Muscle of back (tissue), 11 donors: ENCODE results near the gene KRT17. TPM values are rescaled to one million over a fixed set of nuclear protein-coding genes. Genes with fewer than 3 reads are reported as not detected.
"Not testable (repeated sequence)": the region's sequence is repeated elsewhere in the genome, so short reads cannot be mapped to it uniquely, and the experiment has no call there.

Experiments
- DNase-seq, 3 donors: peaks; one replicate each; pipeline versions ENCODE4 v3.0.0 to v3.0.0-alpha.2; 2013
- polyA plus RNA-seq, 10 donors: library from polyadenylated mRNA; unstranded; fragments of 120-200 nt; gene quantifications; one replicate each; pipeline ENCODE4 v1.2.1, GENCODE V29; 2013; ENCODE audit not compliant: insufficient read length in 10 of 10

Gene KRT17
- polyA plus RNA-seq, 10 donors = 0.46 to 228 (median 1.6) TPM

GRCh38 chr17:41635121-41636097 lies 11.0 kb upstream of the KRT17 start:
- peak; percentile 33 to 81 (median 49) for DNase-seq

- DNase-seq = no peak
Measured at GRCh38 chr17:41634639-41635038, 10.3 kb upstream of the KRT17 start.

GRCh38 chr17:41633556-41634199 lies 9.3 kb upstream of the KRT17 start:
- DNase-seq = no peak

- no peak for DNase-seq
Measured at GRCh38 chr17:41632482-41633105, 8.2 kb upstream of the KRT17 start.

- DNase-seq = no peak
Measured at GRCh38 chr17:41631898-41632285, 7.5 kb upstream of the KRT17 start.

- no peak for DNase-seq
Measured at GRCh38 chr17:41631025-41631897, 6.9 kb upstream of the KRT17 start.

GRCh38 chr17:41629826-41630670 lies 5.7 kb upstream of the KRT17 start:
- DNase-seq = no peak

- no peak for DNase-seq
Measured at GRCh38 chr17:41629316-41629715, 4.9 kb upstream of the KRT17 start.

- not testable (repeated sequence) for DNase-seq
Measured at GRCh38 chr17:41628621-41629255, 4.4 kb upstream of the KRT17 start.

GRCh38 chr17:41628073-41628370 lies 3.6 kb upstream of the KRT17 start:
- not testable (repeated sequence) for DNase-seq

- no peak for DNase-seq
Measured at GRCh38 chr17:41627316-41628072, 3.1 kb upstream of the KRT17 start.

- not testable (repeated sequence) for DNase-seq
Measured at GRCh38 chr17:41626914-41627295, 2.5 kb upstream of the KRT17 start.

GRCh38 chr17:41626028-41626913 lies 1.9 kb upstream of the KRT17 start:
- not testable (repeated sequence) for DNase-seq

- no peak for DNase-seq
Measured at GRCh38 chr17:41625602-41626001, 1.2 kb upstream of the KRT17 start.

- not testable (repeated sequence) for DNase-seq
Measured at GRCh38 chr17:41623184-41623861, 1.1 kb downstream of the KRT17 start.

GRCh38 chr17:41622340-41623183 lies 1.8 kb downstream of the KRT17 start:
- not testable (repeated sequence) for DNase-seq

GRCh38 chr17:41621916-41622315 lies 2.5 kb downstream of the KRT17 start:
- no peak for DNase-seq
